Measurements from ENCODE around the gene C10orf71.

Gene C10orf71

GRCh38 chr10:49298983-49299815 is at the start of gene C10orf71:
Gene C10orf71 (plus strand): TSS chr10:49299170. CDS start chr10:49322546, 23,376 bp downstream.
- DNase-seq (ENCODE audit: low spot score), result no peak

- no peak for DNase-seq (ENCODE audit: low spot score)
Measured at GRCh38 chr10:49252313-49253034, 46.5 kb upstream of the C10orf71 start.

GRCh38 chr10:49253340-49253906 is 45.5 kb upstream of the C10orf71 start:
- DNase-seq (ENCODE audit: low spot score), result no peak

- DNase-seq (ENCODE audit: low spot score), result no peak
Measured at GRCh38 chr10:49254150-49254549, 44.8 kb upstream of the C10orf71 start.

- DNase-seq (ENCODE audit: low spot score), result no peak
Measured at GRCh38 chr10:49254556-49255318, 44.2 kb upstream of the C10orf71 start.

- DNase-seq (ENCODE audit: low spot score), result no peak
Measured at GRCh38 chr10:49255883-49256282, 43.1 kb upstream of the C10orf71 start.

GRCh38 chr10:49257154-49257553 is 41.8 kb upstream of the C10orf71 start:
- no peak for DNase-seq (ENCODE audit: low spot score)

GRCh38 chr10:49257626-49258349 is 41.2 kb upstream of the C10orf71 start:
- DNase-seq (ENCODE audit: low spot score), result no peak

- DNase-seq (ENCODE audit: low spot score), result no peak
Measured at GRCh38 chr10:49258350-49258683, 40.7 kb upstream of the C10orf71 start.

GRCh38 chr10:49260644-49261296 is 38.2 kb upstream of the C10orf71 start:
- DNase-seq (ENCODE audit: low spot score), result no peak

- no peak for DNase-seq (ENCODE audit: low spot score)
Measured at GRCh38 chr10:49263591-49263990, 35.4 kb upstream of the C10orf71 start.

GRCh38 chr10:49264177-49264677 is 34.7 kb upstream of the C10orf71 start:
- no peak for DNase-seq (ENCODE audit: low spot score)

- no peak for DNase-seq (ENCODE audit: low spot score)
Measured at GRCh38 chr10:49265885-49266284, 33.1 kb upstream of the C10orf71 start.

- DNase-seq (ENCODE audit: low spot score), result no peak
Measured at GRCh38 chr10:49268185-49268584, 30.8 kb upstream of the C10orf71 start.

- DNase-seq (ENCODE audit: low spot score), result no peak
Measured at GRCh38 chr10:49269523-49269922, 29.4 kb upstream of the C10orf71 start.

GRCh38 chr10:49270565-49270964 is 28.4 kb upstream of the C10orf71 start:
- no peak for DNase-seq (ENCODE audit: low spot score)

GRCh38 chr10:49271346-49271745 is 27.6 kb upstream of the C10orf71 start:
- no peak for DNase-seq (ENCODE audit: low spot score)

- no peak for DNase-seq (ENCODE audit: low spot score)
Measured at GRCh38 chr10:49272251-49273081, 26.5 kb upstream of the C10orf71 start.

- no peak for DNase-seq (ENCODE audit: low spot score)
Measured at GRCh38 chr10:49273082-49273465, 25.9 kb upstream of the C10orf71 start.

- no peak for DNase-seq (ENCODE audit: low spot score)
Measured at GRCh38 chr10:49273626-49274025, 25.3 kb upstream of the C10orf71 start.

All from LoVo (cell line).